Progenitor cell of endocrine pancreas (in vitro differentiated cells): ENCODE data around the gene PAX5. TPM values are rescaled to one million over a fixed set of nuclear protein-coding genes. Genes with fewer than 3 reads are reported as not detected.
A peak's percentile ranks its signal among the peaks of the same experiment; 100 is the strongest.
"Not testable (repeated sequence)": the region's sequence is repeated elsewhere in the genome, so short reads cannot be mapped to it uniquely, and the experiment has no call there.

Experiments used
- DNase-seq: peaks from one replicate; pipeline ENCODE4 v3.0.0; 2021; ENCODE audit warnings: low spot score; ENCODE audit not compliant: unreplicated experiment
- H3K27ac Mint-ChIP-seq: 2 replicates; pipeline ENCODE4 v1.8.0; 2021; ENCODE audit warnings: mild to moderate bottlenecking, moderate library complexity, mixed read lengths
- H3K27me3 Mint-ChIP-seq: 2 replicates; pipeline ENCODE4 v1.8.0; 2021; ENCODE audit warnings: mixed read lengths
- H3K36me3 Mint-ChIP-seq: 2 replicates; pipeline ENCODE4 v1.8.0; 2022; ENCODE audit warnings: mixed read lengths; ENCODE audit not compliant: insufficient read depth
- H3K4me1 Mint-ChIP-seq: 2 replicates; pipeline ENCODE4 v1.8.0; 2021; ENCODE audit warnings: low read depth, mixed read lengths
- H3K4me3 Mint-ChIP-seq: 2 replicates; pipeline ENCODE4 v1.8.0; 2021; ENCODE audit warnings: low read depth, mild to moderate bottlenecking, moderate library complexity, mixed read lengths
- H3K9me3 Mint-ChIP-seq: 2 replicates; pipeline ENCODE4 v1.8.0; 2021; ENCODE audit warnings: low read depth, mixed read lengths
- total RNA-seq: library from RNA; stranded (reverse); gene quantifications from 2 replicates; pipeline ENCODE4 v1.2.1, GENCODE V29; 2021
- TF ChIP-seq, protein P1 (sequence below): fragments of 200-600 bp; sonication (generic); IDR thresholded peaks from one replicate; pipeline ENCODE4 v1.5.0; 2021; ENCODE audit warnings: antibody characterized with exemption, mild to moderate bottlenecking; ENCODE audit not compliant: unreplicated experiment

PAX5 gene
- total RNA-seq, 1 donor from 2014 or later, result not detected

DNA sequence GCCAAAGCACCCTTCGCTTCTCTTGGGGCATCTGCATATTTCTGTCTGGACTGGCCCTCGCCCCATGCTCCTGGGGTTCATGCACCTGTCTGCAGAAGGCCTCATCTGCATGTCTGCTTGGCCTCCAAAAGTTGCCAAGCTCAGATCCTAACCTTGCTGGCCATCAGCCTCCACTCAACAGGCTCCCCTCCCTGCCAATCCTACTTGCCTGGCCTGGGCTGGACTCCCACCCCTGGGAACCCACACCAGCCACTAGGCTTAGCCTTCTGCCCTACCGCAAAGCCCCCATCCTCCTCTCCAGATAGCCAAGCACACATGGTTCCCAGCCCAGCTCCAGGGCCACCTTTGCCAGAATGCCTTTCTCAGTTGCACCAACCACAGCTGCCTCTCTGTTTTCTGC is 159.8 kb downstream of the PAX5 start:
- Mint-ChIP-seq H3K4me3 (no peak overlapping the region), H3K36me3 (no peaks in the 10 kb centered on the region), H3K27me3 (peaks cover 88% of the 10 kb centered on the region), H3K27ac (no peak overlapping the region), H3K9me3 (no peaks in the 10 kb centered on the region), H3K4me1 (peaks cover 4% of the 10 kb centered on the region)
- TF ChIP-seq, protein P1, sequence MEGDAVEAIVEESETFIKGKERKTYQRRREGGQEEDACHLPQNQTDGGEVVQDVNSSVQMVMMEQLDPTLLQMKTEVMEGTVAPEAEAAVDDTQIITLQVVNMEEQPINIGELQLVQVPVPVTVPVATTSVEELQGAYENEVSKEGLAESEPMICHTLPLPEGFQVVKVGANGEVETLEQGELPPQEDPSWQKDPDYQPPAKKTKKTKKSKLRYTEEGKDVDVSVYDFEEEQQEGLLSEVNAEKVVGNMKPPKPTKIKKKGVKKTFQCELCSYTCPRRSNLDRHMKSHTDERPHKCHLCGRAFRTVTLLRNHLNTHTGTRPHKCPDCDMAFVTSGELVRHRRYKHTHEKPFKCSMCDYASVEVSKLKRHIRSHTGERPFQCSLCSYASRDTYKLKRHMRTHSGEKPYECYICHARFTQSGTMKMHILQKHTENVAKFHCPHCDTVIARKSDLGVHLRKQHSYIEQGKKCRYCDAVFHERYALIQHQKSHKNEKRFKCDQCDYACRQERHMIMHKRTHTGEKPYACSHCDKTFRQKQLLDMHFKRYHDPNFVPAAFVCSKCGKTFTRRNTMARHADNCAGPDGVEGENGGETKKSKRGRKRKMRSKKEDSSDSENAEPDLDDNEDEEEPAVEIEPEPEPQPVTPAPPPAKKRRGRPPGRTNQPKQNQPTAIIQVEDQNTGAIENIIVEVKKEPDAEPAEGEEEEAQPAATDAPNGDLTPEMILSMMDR, result no peak
- DNase-seq, result no peak

- no peak overlapping the region for H3K4me3 Mint-ChIP-seq
- peak; percentile 66 for DNase-seq
- no peaks in the 10 kb centered on the region for H3K36me3 Mint-ChIP-seq
- TF ChIP-seq, protein P1, result peak; percentile 92
- no peak overlapping the region for H3K27ac Mint-ChIP-seq
- H3K4me1 Mint-ChIP-seq, result peaks cover 13% of the 10 kb centered on the region
- H3K9me3 Mint-ChIP-seq, result no peaks in the 10 kb centered on the region
- H3K27me3 Mint-ChIP-seq, result peaks cover 83% of the 10 kb centered on the region
Observed at GRCh38 chr9:36873247-36873875, 160.7 kb downstream of the PAX5 start.

- H3K27ac Mint-ChIP-seq, result no peak overlapping the region
- no peak for DNase-seq
- H3K4me1 Mint-ChIP-seq, result peaks cover 20% of the 10 kb centered on the region
- no peak overlapping the region for H3K4me3 Mint-ChIP-seq
- peaks cover 80% of the 10 kb centered on the region for H3K27me3 Mint-ChIP-seq
- no peaks in the 10 kb centered on the region for H3K36me3 Mint-ChIP-seq
- no peaks in the 10 kb centered on the region for H3K9me3 Mint-ChIP-seq
- TF ChIP-seq, protein P1, result no peak
Observed at GRCh38 chr9:36872641-36873040, 161.4 kb downstream of the PAX5 start.

GRCh38 chr9:36871606-36872005 is 162.5 kb downstream of the PAX5 start:
- TF ChIP-seq, protein P1, result no peak
- no peak overlapping the region for H3K4me3 Mint-ChIP-seq
- DNase-seq, result no peak
- no peaks in the 10 kb centered on the region for H3K9me3 Mint-ChIP-seq
- no peaks in the 10 kb centered on the region for H3K36me3 Mint-ChIP-seq
- peaks cover 30% of the 10 kb centered on the region for H3K4me1 Mint-ChIP-seq
- H3K27me3 Mint-ChIP-seq, result peaks cover 73% of the 10 kb centered on the region
- no peak overlapping the region for H3K27ac Mint-ChIP-seq

- Mint-ChIP-seq H3K27me3 (peaks cover 73% of the 10 kb centered on the region), H3K9me3 (no peaks in the 10 kb centered on the region), H3K36me3 (no peaks in the 10 kb centered on the region), H3K27ac (no peak overlapping the region), H3K4me3 (no peak overlapping the region), H3K4me1 (peaks cover 35% of the 10 kb centered on the region)
- DNase-seq, result no peak
- TF ChIP-seq, protein P1, result no peak
Observed at GRCh38 chr9:36870960-36871359, 163.1 kb downstream of the PAX5 start.

DNA sequence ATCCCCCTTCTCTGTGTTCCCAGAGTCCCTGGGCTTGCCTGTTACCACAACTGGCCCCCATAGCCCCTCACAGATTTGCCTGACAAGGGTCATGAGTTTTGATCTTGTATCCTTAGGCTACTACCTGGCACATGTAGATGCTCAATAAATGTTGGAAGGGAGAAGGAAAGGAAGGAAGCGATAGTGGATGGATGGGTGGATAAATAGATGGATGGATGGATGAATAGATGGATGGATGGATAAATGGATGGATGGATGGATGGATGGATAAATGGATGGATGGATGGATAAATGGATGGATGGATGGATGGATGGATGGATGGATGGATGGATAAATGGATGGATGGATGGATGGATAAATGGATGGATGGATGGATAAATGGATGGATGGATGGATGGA is 164.5 kb downstream of the PAX5 start:
- H3K36me3 Mint-ChIP-seq, result not testable (repeated sequence)

More for the DNA sequence above, 164.5 kb downstream of the PAX5 start:
- Mint-ChIP-seq H3K4me1 (peaks cover 44% of the 10 kb centered on the region), H3K27me3 (peaks cover 72% of the 10 kb centered on the region)
- not testable (repeated sequence) for DNase-seq, H3K27ac Mint-ChIP-seq, H3K9me3 Mint-ChIP-seq, H3K4me3 Mint-ChIP-seq
